ENCODE results near the gene ERP29. TPM values are rescaled to one million over a fixed set of nuclear protein-coding genes. Genes with fewer than 3 reads are reported as not detected.

The ERP29 gene
- total and polyA plus RNA-seq, 4 donors: 35.6 to 140 (median 57.1) TPM

Small RNA genes lying within 50 kb of the gene (small RNA-seq; reads per million reads assigned to genes)
- gene AC004024.1 (not detected), gene MIR3657 (not detected), gene RF00019 (not detected)

Other genes with a start within 250 kb of the ERP29 start
- gene ALDH2, start 246.5 kb upstream of the ERP29 start, total RNA-seq: 100 to 1,000 TPM in 1 of 2 donors, 10 to 100 TPM in 1; 93.1 to 333 TPM
- gene ALDH2, start 246.5 kb upstream of the ERP29 start, polyA plus RNA-seq: 100 to 1,000 TPM; 813 to 849 TPM
- 10 to 100 TPM; 11.0 to 26.3 TPM for gene MAPKAPK5, start 171.2 kb upstream of the ERP29 start, total RNA-seq
- gene MAPKAPK5, start 171.2 kb upstream of the ERP29 start, polyA plus RNA-seq: 10 to 100 TPM; 10.9 to 14.1 TPM
- 10 to 100 TPM in 1 of 2 donors, 1 to 10 TPM in 1; 6.9 to 11.6 TPM for gene TMEM116, start 261 bp upstream of the ERP29 start, total RNA-seq
- 1 to 10 TPM; 4.9 to 6.2 TPM for gene TMEM116, start 261 bp upstream of the ERP29 start, polyA plus RNA-seq
- gene NAA25, start 95.4 kb downstream of the ERP29 start, total RNA-seq: 10 to 100 TPM; 10.2 to 17.7 TPM
- 10 to 100 TPM in 1 of 2 donors, 1 to 10 TPM in 1; 3.1 to 11.3 TPM for gene NAA25, start 95.4 kb downstream of the ERP29 start, polyA plus RNA-seq
- 10 to 100 TPM; 18.0 to 19.3 TPM for gene TRAFD1, start 112.1 kb downstream of the ERP29 start, total RNA-seq
- 1 to 10 TPM; 7.0 to 8.4 TPM for gene TRAFD1, start 112.1 kb downstream of the ERP29 start, polyA plus RNA-seq